ENCODE results near the gene ZNF438. TPM values are rescaled to one million over a fixed set of nuclear protein-coding genes. Genes with fewer than 3 reads are reported as not detected.
A peak's percentile ranks its signal among the peaks of the same experiment; 100 is the strongest.

The ZNF438 gene
- total and polyA plus RNA-seq, 7 experiments from 2014 or later, result 3.9 to 9.4 (median 4.2) TPM

- DNase-seq (no peak), ATAC-seq (no peak)
- Mint-ChIP-seq H3K4me1 (peaks cover 0 to 2% (median 0%) of the 10 kb centered on the region in 7 donors), H3K27ac (no peak overlapping the region), H3K4me3 (no peak overlapping the region), H3K9me3 (peaks cover 0 to 4% (median 0%) of the 10 kb centered on the region in 11 donors), H3K27me3 (no peaks in the 10 kb centered on the region), H3K36me3 (peaks cover 0 to 9% (median 8%) of the 10 kb centered on the region in 5 donors)
- Histone ChIP-seq H3K36me3 (ENCODE audit: control insufficient read depth in 2 of 3, insufficient read depth in 3 of 3, low read length in 3 of 3) (no peaks in the 10 kb centered on the region), H3K4me3 (ENCODE audit: low read length) (no peak overlapping the region), H3K9me3 (ENCODE audit: control insufficient read depth in 2 of 3, low read length in 3 of 3) (no peaks in the 10 kb centered on the region), H3K27me3 (ENCODE audit: control insufficient read depth in 2 of 2, insufficient read depth in 2 of 2, low read length in 2 of 2) (no peaks in the 10 kb centered on the region), H3K4me1 (ENCODE audit: control insufficient read depth in 2 of 2, insufficient read depth in 2 of 2, low read length in 2 of 2) (no peaks in the 10 kb centered on the region), H3K27ac (ENCODE audit: low read depth, low read length) (no peak overlapping the region)
- ChIA-PET CTCF (no interaction called here), POLR2A (no interaction called here)
- intact Hi-C loops (cut with micrococcal nuclease), result no loop called here
Measured at GRCh38 chr10:30882281-30882680, 149.4 kb downstream of the ZNF438 start.

- Histone ChIP-seq H3K9me3 (ENCODE audit: control insufficient read depth in 2 of 3, low read length in 3 of 3) (no peaks in the 10 kb centered on the region), H3K4me3 (ENCODE audit: low read length) (no peak overlapping the region), H3K36me3 (ENCODE audit: control insufficient read depth in 2 of 3, insufficient read depth in 3 of 3, low read length in 3 of 3) (no peaks in the 10 kb centered on the region), H3K4me1 (ENCODE audit: control insufficient read depth in 2 of 2, insufficient read depth in 2 of 2, low read length in 2 of 2) (no peaks in the 10 kb centered on the region), H3K27ac (ENCODE audit: low read depth, low read length) (no peak overlapping the region), H3K27me3 (ENCODE audit: control insufficient read depth in 2 of 2, insufficient read depth in 2 of 2, low read length in 2 of 2) (no peaks in the 10 kb centered on the region)
- Mint-ChIP-seq H3K27me3 (no peaks in the 10 kb centered on the region), H3K4me1 (peaks cover 0 to 2% (median 0%) of the 10 kb centered on the region in 7 donors), H3K4me3 (no peak overlapping the region), H3K9me3 (peaks cover 0 to 4% (median 0%) of the 10 kb centered on the region in 11 donors), H3K27ac (no peak overlapping the region), H3K36me3 (peaks cover 0 to 15% (median 8%) of the 10 kb centered on the region in 5 donors)
- intact Hi-C loops (cut with micrococcal nuclease), result no loop called here
- POLR2A ChIA-PET, result no interaction called here
- DNase-seq, result no peak
- no peak for ATAC-seq
- CTCF ChIA-PET, result no interaction called here
Measured at GRCh38 chr10:30878920-30879319, 152.7 kb downstream of the ZNF438 start.

- H3K4me1 ChIP-seq (ENCODE audit: control insufficient read depth in 2 of 2, insufficient read depth in 2 of 2, low read length in 2 of 2), result no peaks in the 10 kb centered on the region
- DNase-seq (no peak), ATAC-seq (no peak)
- ChIA-PET CTCF (interaction anchor here (1.0 kb wide), 1 partner anchor 92 kb away, joined by 3 read pairs; no protein-coding TSS in a partner anchor), POLR2A (no interaction called here)
- H3K36me3 ChIP-seq (ENCODE audit: control insufficient read depth in 2 of 3, insufficient read depth in 3 of 3, low read length in 3 of 3), result no peaks in the 10 kb centered on the region
- Mint-ChIP-seq H3K27ac (no peak overlapping the region), H3K27me3 (no peaks in the 10 kb centered on the region), H3K4me1 (no peaks in the 10 kb centered on the region), H3K36me3 (peaks cover 0 to 15% (median 9%) of the 10 kb centered on the region in 5 donors), H3K4me3 (no peak overlapping the region), H3K9me3 (peaks cover 0 to 4% (median 0%) of the 10 kb centered on the region in 11 donors)
- H3K4me3 ChIP-seq (ENCODE audit: low read length), result no peak overlapping the region
- intact Hi-C loops (cut with micrococcal nuclease), result no loop called here
- H3K9me3 ChIP-seq (ENCODE audit: control insufficient read depth in 2 of 3, low read length in 3 of 3), result no peaks in the 10 kb centered on the region
- no peak overlapping the region for H3K27ac ChIP-seq (ENCODE audit: low read depth, low read length)
- no peaks in the 10 kb centered on the region for H3K27me3 ChIP-seq (ENCODE audit: control insufficient read depth in 2 of 2, insufficient read depth in 2 of 2, low read length in 2 of 2)
Measured at GRCh38 chr10:30877111-30877510, 154.6 kb downstream of the ZNF438 start.

GRCh38 chr10:30873411-30873810 lies 158.3 kb downstream of the ZNF438 start:
- Histone ChIP-seq H3K4me3 (ENCODE audit: low read length) (no peak overlapping the region), H3K36me3 (ENCODE audit: control insufficient read depth in 2 of 3, insufficient read depth in 3 of 3, low read length in 3 of 3) (no peaks in the 10 kb centered on the region), H3K4me1 (ENCODE audit: control insufficient read depth in 2 of 2, insufficient read depth in 2 of 2, low read length in 2 of 2) (no peaks in the 10 kb centered on the region), H3K27me3 (ENCODE audit: control insufficient read depth in 2 of 2, insufficient read depth in 2 of 2, low read length in 2 of 2) (no peaks in the 10 kb centered on the region), H3K9me3 (ENCODE audit: control insufficient read depth in 2 of 3, low read length in 3 of 3) (no peaks in the 10 kb centered on the region), H3K27ac (ENCODE audit: low read depth, low read length) (no peak overlapping the region)
- Mint-ChIP-seq H3K4me3 (no peak overlapping the region), H3K9me3 (no peaks in the 10 kb centered on the region), H3K4me1 (no peaks in the 10 kb centered on the region), H3K27ac (no peak overlapping the region), H3K36me3 (peaks cover 0 to 19% (median 3%) of the 10 kb centered on the region in 5 donors), H3K27me3 (no peaks in the 10 kb centered on the region)
- ATAC-seq, result no peak
- intact Hi-C loops (cut with micrococcal nuclease), result no loop called here
- DNase-seq, result no peak
- ChIA-PET POLR2A (no interaction called here), CTCF (interaction anchor here (1.1 kb wide), 1 partner anchor 90 kb away, joined by 4 read pairs; no protein-coding TSS in a partner anchor)

GRCh38 chr10:30870896-30871295 lies 160.8 kb downstream of the ZNF438 start:
- ATAC-seq (no peak), DNase-seq (no peak)
- intact Hi-C loops (cut with micrococcal nuclease), result no loop called here
- no peaks in the 10 kb centered on the region for H3K4me1 Mint-ChIP-seq
- no peak overlapping the region for H3K4me3 Mint-ChIP-seq
- Histone ChIP-seq H3K27ac (ENCODE audit: low read depth, low read length) (no peak overlapping the region), H3K4me3 (ENCODE audit: low read length) (no peak overlapping the region), H3K27me3 (ENCODE audit: control insufficient read depth in 2 of 2, insufficient read depth in 2 of 2, low read length in 2 of 2) (no peaks in the 10 kb centered on the region), H3K4me1 (ENCODE audit: control insufficient read depth in 2 of 2, insufficient read depth in 2 of 2, low read length in 2 of 2) (no peaks in the 10 kb centered on the region), H3K36me3 (ENCODE audit: control insufficient read depth in 2 of 3, insufficient read depth in 3 of 3, low read length in 3 of 3) (no peaks in the 10 kb centered on the region), H3K9me3 (ENCODE audit: control insufficient read depth in 2 of 3, low read length in 3 of 3) (no peaks in the 10 kb centered on the region)
- CTCF ChIA-PET, result no interaction called here
- no peaks in the 10 kb centered on the region for H3K9me3 Mint-ChIP-seq
- peaks cover 0 to 17% (median 2%) of the 10 kb centered on the region in 5 donors for H3K36me3 Mint-ChIP-seq
- H3K27me3 Mint-ChIP-seq, result no peaks in the 10 kb centered on the region
- POLR2A ChIA-PET, result no interaction called here
- peak overlapping the region in 1 of 9 donors; percentile 5 for H3K27ac Mint-ChIP-seq

- ChIA-PET CTCF (interaction anchor here (0.6 kb wide), 1 partner anchor 306 kb away, joined by 3 read pairs; no protein-coding TSS in a partner anchor), POLR2A (no interaction called here)
- no peak for DNase-seq
- no peak overlapping the region for H3K4me3 ChIP-seq (ENCODE audit: low read length)
- Mint-ChIP-seq H3K27me3 (no peaks in the 10 kb centered on the region), H3K4me1 (no peaks in the 10 kb centered on the region), H3K9me3 (no peaks in the 10 kb centered on the region), H3K27ac (no peak overlapping the region), H3K4me3 (no peak overlapping the region), H3K36me3 (peaks cover 0 to 10% (median 2%) of the 10 kb centered on the region in 5 donors)
- ATAC-seq, result no peak
- H3K4me1 ChIP-seq (ENCODE audit: control insufficient read depth in 2 of 2, insufficient read depth in 2 of 2, low read length in 2 of 2), result no peaks in the 10 kb centered on the region
- H3K9me3 ChIP-seq (ENCODE audit: control insufficient read depth in 2 of 3, low read length in 3 of 3), result no peaks in the 10 kb centered on the region
- no peaks in the 10 kb centered on the region for H3K36me3 ChIP-seq (ENCODE audit: control insufficient read depth in 2 of 3, insufficient read depth in 3 of 3, low read length in 3 of 3)
- H3K27me3 ChIP-seq (ENCODE audit: control insufficient read depth in 2 of 2, insufficient read depth in 2 of 2, low read length in 2 of 2), result no peaks in the 10 kb centered on the region
- intact Hi-C loops (cut with micrococcal nuclease), result no loop called here
- no peak overlapping the region for H3K27ac ChIP-seq (ENCODE audit: low read depth, low read length)
Measured at GRCh38 chr10:30869566-30869965, 162.1 kb downstream of the ZNF438 start.

- DNase-seq (no peak), ATAC-seq (no peak)
- no peak overlapping the region for H3K4me3 ChIP-seq (ENCODE audit: low read length)
- H3K36me3 ChIP-seq (ENCODE audit: control insufficient read depth in 2 of 3, insufficient read depth in 3 of 3, low read length in 3 of 3), result no peaks in the 10 kb centered on the region
- peaks cover 0 to 10% (median 2%) of the 10 kb centered on the region in 5 donors for H3K36me3 Mint-ChIP-seq
- intact Hi-C loops (cut with micrococcal nuclease), result no loop called here
- H3K27me3 ChIP-seq (ENCODE audit: control insufficient read depth in 2 of 2, insufficient read depth in 2 of 2, low read length in 2 of 2), result no peaks in the 10 kb centered on the region
- no peaks in the 10 kb centered on the region for H3K4me1 Mint-ChIP-seq
- POLR2A ChIA-PET, result no interaction called here
- H3K27me3 Mint-ChIP-seq, result no peaks in the 10 kb centered on the region
- no peaks in the 10 kb centered on the region for H3K9me3 ChIP-seq (ENCODE audit: control insufficient read depth in 2 of 3, low read length in 3 of 3)
- no peak overlapping the region for H3K27ac ChIP-seq (ENCODE audit: low read depth, low read length)
- H3K9me3 Mint-ChIP-seq, result no peaks in the 10 kb centered on the region
- CTCF ChIA-PET, result no interaction called here
- H3K27ac Mint-ChIP-seq, result no peak overlapping the region
- no peaks in the 10 kb centered on the region for H3K4me1 ChIP-seq (ENCODE audit: control insufficient read depth in 2 of 2, insufficient read depth in 2 of 2, low read length in 2 of 2)
- no peak overlapping the region for H3K4me3 Mint-ChIP-seq
Measured at GRCh38 chr10:30868611-30869010, 163.1 kb downstream of the ZNF438 start.

Data from naive thymus-derived CD4-positive, alpha-beta T cell (primary cell).